Epithelial cell of umbilical artery (primary cell): ENCODE measurements around the gene OR52N4. TPM values are rescaled to one million over a fixed set of nuclear protein-coding genes. Genes with fewer than 3 reads are reported as not detected.

Source experiments
- total RNA-seq: library from RNA; depleted of rRNA; stranded (reverse); fragments of >200 nt; gene quantifications from 2 replicates; pipeline ENCODE4 v1.2.3, GENCODE V29; 2014

Gene OR52N4
- total RNA-seq, result not detected in 2 replicates

GRCh38 chr11:5753943-5754342 is at the start of gene OR52N4:
Gene OR52N4, plus strand, starts transcription at chr11:5754243. Its CDS starts 498 bp downstream, at chr11:5754741.

GRCh38 chr11:5736396-5736795 is 17.6 kb upstream of the OR52N4 start, which contains the start of gene OR56B1:
Gene OR56B1, plus strand, starts transcription at chr11:5736448. Its CDS starts 69 bp downstream, at chr11:5736517.

GRCh38 chr11:5783255-5783654 is 29.2 kb downstream of the OR52N4 start, which contains the start of gene OR52N5:
Gene OR52N5, minus strand, starts transcription at chr11:5783355. Its CDS starts 4,721 bp downstream, at chr11:5778634.

GRCh38 chr11:5791165-5791564 is 37.1 kb downstream of the OR52N4 start, which contains the start of gene OR52N1:
Gene OR52N1, minus strand, starts transcription at chr11:5791265. Its CDS starts 2,449 bp downstream, at chr11:5788816.

Other genes starting within 250 kb of the OR52N4 start
- gene UBQLN3, start 244.3 kb upstream of the OR52N4 start, total RNA-seq, result not detected in 2 replicates
- gene UBQLNL, start 237.5 kb upstream of the OR52N4 start, total RNA-seq, result not detected in 2 replicates
- not detected in 2 replicates for gene OR52H1, start 205.7 kb upstream of the OR52N4 start, total RNA-seq
- not detected in 2 replicates for gene OR52B6, start 173.4 kb upstream of the OR52N4 start, total RNA-seq
- 0.97 and 2.4 TPM in 2 replicates for gene TRIM6, start 157.6 kb upstream of the OR52N4 start, total RNA-seq
- 5.8 and 26.4 TPM in 2 replicates for gene TRIM34, start 129.2 kb upstream of the OR52N4 start, total RNA-seq
- 84.8 and 97.6 TPM in 2 replicates for gene TRIM5, start 69.2 kb upstream of the OR52N4 start, total RNA-seq
- 89.6 and 196 TPM in 2 replicates for gene TRIM22, start 64.5 kb upstream of the OR52N4 start, total RNA-seq
- gene OR56B1, start 17.8 kb upstream of the OR52N4 start, total RNA-seq, result not detected in 2 replicates
- not detected in 2 replicates for gene OR52N5, start 29.1 kb downstream of the OR52N4 start, total RNA-seq
- gene OR52N1, start 37.0 kb downstream of the OR52N4 start, total RNA-seq, result not detected in 2 replicates
- gene OR52N2, start 54.7 kb downstream of the OR52N4 start, total RNA-seq, result not detected in 2 replicates
- gene OR52E6, start 87.7 kb downstream of the OR52N4 start, total RNA-seq, result not detected in 2 replicates
- not detected in 2 replicates for gene OR52E8, start 103.4 kb downstream of the OR52N4 start, total RNA-seq
- not detected in 2 replicates for gene OR52E4, start 126.4 kb downstream of the OR52N4 start, total RNA-seq
- not detected in 2 replicates for gene OR52E5, start 139.0 kb downstream of the OR52N4 start, total RNA-seq
- not detected in 2 replicates for gene OR56A3, start 188.0 kb downstream of the OR52N4 start, total RNA-seq
- gene OR56A5, start 214.3 kb downstream of the OR52N4 start, total RNA-seq, result not detected in 2 replicates
- gene OR52L1, start 232.7 kb downstream of the OR52N4 start, total RNA-seq, result not detected in 2 replicates